HG03354 (cell line): ENCODE measurements around the gene DYRK3.

Source experiments
- ATAC-seq: cut with Tn5 transposase; IDR thresholded peaks from one replicate; pipeline ENCODE4 v1.9.1; 2021; ENCODE audit warnings: mild to moderate bottlenecking; ENCODE audit not compliant: unreplicated experiment, poor library complexity, severe bottlenecking

Gene DYRK3

GRCh38 chr1:206679738-206680211 is 44.4 kb downstream of the DYRK3 start:
- peak; percentile 92 for ATAC-seq

GRCh38 chr1:206680279-206680678 is 44.9 kb downstream of the DYRK3 start:
- no peak for ATAC-seq

GRCh38 chr1:206681359-206681758 is 46.0 kb downstream of the DYRK3 start:
- no peak for ATAC-seq

DNA sequence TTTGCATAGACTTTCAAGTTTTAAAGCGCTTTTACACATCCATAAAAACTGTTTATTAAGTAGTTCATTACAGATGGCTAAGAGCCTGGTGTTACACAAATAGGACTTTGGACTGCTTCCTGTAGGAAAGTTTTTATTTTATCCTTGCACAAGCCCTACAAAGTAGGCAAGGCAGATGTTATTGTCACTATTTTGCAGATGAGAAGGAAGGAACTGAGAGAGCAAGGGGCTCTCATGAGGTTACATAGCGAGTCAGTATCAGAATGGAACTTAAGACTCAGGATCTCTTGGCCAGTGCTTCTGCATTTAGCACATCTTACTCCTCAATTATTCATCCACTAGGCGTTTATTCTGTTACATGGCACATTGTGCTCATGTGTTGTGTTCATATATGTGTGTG is 46.8 kb downstream of the DYRK3 start:
- no peak for ATAC-seq

DNA sequence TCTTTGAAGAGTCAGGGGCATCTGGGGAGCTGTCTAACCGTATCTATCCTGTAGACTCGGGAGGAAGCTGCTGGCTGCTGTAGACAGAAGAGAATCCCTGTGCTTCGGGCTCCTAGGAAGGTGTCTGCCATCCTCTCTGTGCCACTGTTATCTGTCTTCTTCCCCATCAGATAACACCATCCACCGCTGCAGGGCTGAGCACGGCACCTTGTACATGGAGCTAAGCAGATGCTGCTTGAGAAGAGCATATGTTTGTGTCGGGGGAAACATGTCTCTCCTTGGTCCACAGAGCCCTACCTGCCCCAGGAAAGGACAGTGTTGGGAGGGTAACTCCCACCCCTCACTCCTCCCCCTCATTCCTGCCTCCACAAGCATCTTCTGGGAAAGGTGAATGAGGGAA is 48.0 kb downstream of the DYRK3 start:
- ATAC-seq, result no peak

DNA sequence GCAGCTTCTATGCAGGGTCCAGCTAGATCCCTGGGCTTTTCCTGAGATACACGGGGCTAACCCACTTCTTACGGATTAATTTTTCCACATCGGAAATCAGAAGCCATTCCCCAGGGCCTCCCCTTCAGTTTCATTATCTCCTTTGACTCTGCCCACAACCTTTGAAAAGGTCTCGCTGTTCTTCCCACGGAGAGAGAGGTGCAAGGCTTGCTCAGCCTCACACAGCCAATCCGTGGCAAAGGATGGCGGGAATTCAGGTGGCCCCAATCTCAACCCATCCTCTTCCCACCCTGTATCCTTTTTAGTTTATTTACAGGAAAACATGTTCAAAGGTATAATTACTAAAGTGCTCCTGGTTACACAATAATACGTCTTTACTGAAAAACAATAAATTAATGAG is 48.7 kb downstream of the DYRK3 start:
- ATAC-seq, result no peak

GRCh38 chr1:206684478-206685333 is 49.4 kb downstream of the DYRK3 start, which contains the start of gene MAPKAPK2:
MAPKAPK2 (plus strand) TSS chr1:206684905; CDS start chr1:206685230, 325 bp downstream.
- ATAC-seq, result peak; percentile 45

DNA sequence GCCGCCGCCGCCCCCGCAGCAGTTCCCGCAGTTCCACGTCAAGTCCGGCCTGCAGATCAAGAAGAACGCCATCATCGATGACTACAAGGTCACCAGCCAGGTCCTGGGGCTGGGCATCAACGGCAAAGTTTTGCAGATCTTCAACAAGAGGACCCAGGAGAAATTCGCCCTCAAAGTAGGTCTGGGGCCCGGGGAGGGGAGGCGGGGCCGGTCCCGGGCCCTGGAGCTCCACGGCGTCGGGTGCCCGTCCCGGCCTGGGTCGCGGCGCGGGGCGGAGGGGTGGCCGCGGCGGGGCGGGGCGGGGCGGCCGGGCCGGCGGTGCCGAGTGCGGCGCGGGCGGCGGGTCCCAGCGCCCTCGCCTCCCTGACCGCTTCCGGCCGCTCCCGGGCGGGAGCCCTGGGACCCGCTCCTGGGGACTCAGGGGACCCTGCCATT is 50.0 kb downstream of the DYRK3 start:
- peak; percentile 33 for ATAC-seq

DNA sequence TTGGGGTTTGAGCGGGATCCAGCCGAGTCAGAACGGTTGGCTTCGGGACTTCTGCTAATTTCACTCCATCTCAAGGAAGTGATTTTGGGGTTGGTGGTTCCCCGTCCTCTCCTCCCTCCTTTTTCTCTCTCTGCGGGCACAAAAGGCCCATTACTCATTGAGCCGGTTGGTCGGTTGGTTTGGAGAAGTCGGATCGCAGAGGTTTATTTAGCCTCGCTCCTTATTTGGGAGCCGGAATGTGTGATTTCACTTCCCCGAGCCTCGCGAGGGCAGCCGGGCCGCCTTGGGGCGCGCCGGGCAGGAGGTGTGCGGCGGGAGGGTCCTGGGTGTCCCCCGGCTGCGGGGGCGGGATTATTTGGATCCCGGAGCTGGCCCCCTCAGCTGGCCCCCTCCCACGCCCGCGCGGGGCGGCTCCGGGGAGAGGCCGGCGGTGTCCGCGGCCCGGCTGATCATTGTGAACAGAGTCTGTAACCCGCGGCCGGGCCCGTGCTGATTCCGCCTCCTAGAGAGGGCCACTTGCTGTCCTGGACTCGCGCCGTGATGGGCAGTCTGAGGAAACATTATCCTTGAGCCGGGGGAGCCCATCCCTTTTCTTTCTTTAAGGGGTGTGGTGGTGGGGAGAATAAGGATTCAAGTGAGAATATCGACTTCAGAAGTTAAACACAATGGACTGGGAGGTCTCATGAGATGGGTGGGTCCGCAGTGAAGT is 50.6 kb downstream of the DYRK3 start:
- peak; percentile 21 for ATAC-seq

- peak; percentile 36 for ATAC-seq
These were observed 51.3 kb downstream of the DYRK3 start for GRCh38 chr1:206686478-206687249.

GRCh38 chr1:206687251-206687914 is 52.0 kb downstream of the DYRK3 start:
- ATAC-seq, result no peak

DNA sequence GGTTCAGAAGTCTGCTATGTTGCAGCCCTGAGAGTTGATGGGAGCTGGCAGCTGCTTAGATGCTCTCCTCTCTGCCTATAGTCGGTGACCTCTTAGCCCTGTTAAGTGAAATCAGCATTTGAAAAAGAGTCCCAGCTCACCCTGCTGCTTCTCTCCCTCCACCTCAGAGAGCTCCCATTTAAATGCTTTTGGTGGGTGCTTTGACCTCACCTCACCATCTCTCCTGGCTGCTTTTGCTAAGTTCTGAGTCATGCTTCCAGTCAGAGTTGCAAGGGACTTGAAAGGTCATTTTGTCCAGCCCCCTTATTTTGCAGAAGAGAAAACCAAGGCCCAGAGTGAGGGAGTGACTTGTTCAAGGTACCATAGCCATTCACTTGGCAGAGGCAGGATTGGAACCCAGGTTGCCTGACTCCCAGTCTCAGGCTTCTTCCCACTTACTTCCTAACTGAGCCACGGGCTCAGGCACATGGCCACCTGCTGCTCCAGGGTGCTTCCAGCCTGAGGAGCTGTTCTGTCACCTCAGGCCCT is 52.6 kb downstream of the DYRK3 start:
- no peak for ATAC-seq

DNA sequence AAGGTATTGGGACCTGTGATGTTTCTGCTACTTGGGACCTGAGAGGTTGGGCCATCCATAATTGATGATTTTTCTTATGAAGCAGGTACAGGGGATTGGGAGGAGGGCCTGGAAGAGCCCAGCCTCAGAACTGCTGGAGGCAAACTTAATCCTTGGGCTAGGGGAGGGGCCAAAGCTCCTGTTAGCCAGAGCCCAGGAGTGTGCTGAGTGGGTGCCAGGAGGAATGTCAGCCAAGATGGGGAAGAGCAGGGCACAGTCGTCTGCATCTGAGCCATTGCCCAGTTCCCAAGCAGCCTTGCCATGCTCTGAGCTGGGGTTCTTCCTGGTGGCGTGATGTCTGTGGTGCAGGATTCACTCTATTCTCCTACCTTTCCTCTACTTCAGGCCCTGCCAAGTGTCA is 55.2 kb downstream of the DYRK3 start:
- ATAC-seq, result no peak

- no peak for ATAC-seq
These were observed 56.3 kb downstream of the DYRK3 start for GRCh38 chr1:206691604-206692003.

- no peak for ATAC-seq
These were observed 57.7 kb downstream of the DYRK3 start for GRCh38 chr1:206693029-206693428.

GRCh38 chr1:206693592-206693991 is 58.3 kb downstream of the DYRK3 start:
- ATAC-seq, result no peak

GRCh38 chr1:206694171-206695124 is 59.1 kb downstream of the DYRK3 start:
- no peak for ATAC-seq

GRCh38 chr1:206695733-206696132 is 60.4 kb downstream of the DYRK3 start:
- ATAC-seq, result no peak
